Mesendoderm (in vitro differentiated cells): Measurements from ENCODE around the gene ADPRH.

Experiments
- DNase-seq: peaks from one replicate; pipeline ENCODE4 v3.0.0; 2013
- H2AK5ac ChIP-seq: 2 replicates; pipeline ENCODE4 v1.6.1; 2013; ENCODE audit warnings: low read length, inconsistent platforms
- H2BK120ac ChIP-seq: 2 replicates; pipeline ENCODE4 v1.6.1; 2013; ENCODE audit warnings: low read depth, mild to moderate bottlenecking, low read length, moderate library complexity, mixed read lengths
- H2BK15ac ChIP-seq: replicated peaks from 2 replicates; pipeline ENCODE4 v1.6.1; 2013; ENCODE audit warnings: low read depth, mild to moderate bottlenecking, moderate library complexity
- H2BK5ac ChIP-seq: 2 replicates; pipeline ENCODE4 v1.6.1; 2013; ENCODE audit warnings: low read length, inconsistent platforms
- H3K18ac ChIP-seq: 2 replicates; pipeline ENCODE4 v1.6.1; 2013; ENCODE audit warnings: mild to moderate bottlenecking, low read length, mixed read lengths
- H3K23ac ChIP-seq: one replicate; pipeline ENCODE4 v1.6.1; 2013; ENCODE audit warnings: low read length
- H3K27ac ChIP-seq: 2 replicates; pipeline ENCODE4 v1.5.1; 2013; ENCODE audit warnings: low read depth, mild to moderate bottlenecking, inconsistent platforms, low read length, moderate library complexity
- H3K27me3 ChIP-seq: 2 replicates; pipeline ENCODE4 v1.6.1; 2013; ENCODE audit warnings: low read length, control low read depth, mild to moderate bottlenecking, inconsistent platforms; ENCODE audit not compliant: insufficient read depth, poor library complexity
- H3K36me3 ChIP-seq: 2 replicates; pipeline ENCODE4 v1.6.1; 2013; ENCODE audit warnings: low read length, inconsistent platforms; ENCODE audit not compliant: control insufficient read depth, insufficient read depth
- H3K4ac ChIP-seq: one replicate; pipeline ENCODE4 v1.6.1; 2013; ENCODE audit warnings: low read depth, mild to moderate bottlenecking, low read length, moderate library complexity
- H3K4me1 ChIP-seq: 2 replicates; pipeline ENCODE4 v1.6.1; 2013; ENCODE audit warnings: low read depth, low read length, inconsistent platforms; ENCODE audit not compliant: control insufficient read depth
- H3K4me2 ChIP-seq: 2 replicates; pipeline ENCODE4 v1.6.1; 2013; ENCODE audit warnings: low read length
- H3K4me3 ChIP-seq: 2 replicates; pipeline ENCODE4 v1.5.1; 2013; ENCODE audit warnings: mild to moderate bottlenecking, low read length
- H3K56ac ChIP-seq: one replicate; pipeline ENCODE4 v1.6.1; 2013; ENCODE audit warnings: low read length
- H3K79me1 ChIP-seq: 2 replicates; pipeline ENCODE4 v1.6.1; 2013; ENCODE audit warnings: low read length, inconsistent platforms
- H3K79me2 ChIP-seq: 2 replicates; pipeline ENCODE4 v1.6.1; 2013; ENCODE audit warnings: mild to moderate bottlenecking, low read length; ENCODE audit not compliant: control insufficient read depth, insufficient read depth
- H3K9ac ChIP-seq: 2 replicates; pipeline ENCODE4 v1.6.1; 2013; ENCODE audit warnings: low read length, inconsistent platforms
- H4K5ac ChIP-seq: one replicate; pipeline ENCODE4 v1.6.1; 2013; ENCODE audit warnings: low read length
- H4K8ac ChIP-seq: one replicate; pipeline ENCODE4 v1.6.1; 2013; ENCODE audit warnings: low read depth, mild to moderate bottlenecking, control low read depth, low read length, moderate library complexity
- WGBS: extraction: QIAGEN DNeasy Blood & Tissue Kit; methylation state at CpG from one replicate; pipeline ENCODE4 v1.1.7; 2013; ENCODE audit warnings: low lambda C conversion rate, missing lambda C conversion rate; ENCODE audit not compliant: insufficient coverage; ENCODE audit errors: extremely low coverage; 5-methylcytosine and 5-hydroxymethylcytosine counted together

Gene ADPRH

DNA sequence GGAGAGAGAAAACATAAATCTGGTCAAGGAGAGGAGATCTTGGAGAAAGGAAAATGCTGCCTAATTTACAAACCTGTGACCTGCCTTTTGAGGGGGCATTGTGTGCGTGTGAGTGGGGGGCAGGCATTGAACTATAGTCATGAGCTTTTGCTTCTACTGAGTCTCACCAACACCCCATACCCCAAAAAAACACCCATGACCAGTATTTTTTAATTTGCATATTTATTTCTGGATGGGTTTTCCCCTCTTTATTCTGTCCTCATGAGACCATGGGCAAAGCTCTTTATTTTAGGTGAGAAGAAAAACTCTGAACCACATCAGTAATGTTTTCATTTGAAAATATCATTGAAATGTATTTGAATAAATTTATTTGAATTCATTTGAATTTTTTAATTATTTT, 40.5 kb upstream of the ADPRH start:
- Histone ChIP-seq H3K36me3 (no peaks in the 10 kb centered on the region), H3K18ac (no peak overlapping the region), H2BK15ac (no peak overlapping the region), H2BK5ac (no peak overlapping the region), H3K79me2 (no peaks in the 10 kb centered on the region), H3K56ac (no peak overlapping the region), H3K79me1 (no peaks in the 10 kb centered on the region), H3K9ac (no peak overlapping the region), H3K4ac (no peak overlapping the region), H3K4me2 (no peak overlapping the region), H4K8ac (no peak overlapping the region), H3K4me3 (no peak overlapping the region), H2BK120ac (no peak overlapping the region), H3K27ac (no peak overlapping the region), H3K23ac (no peak overlapping the region), H2AK5ac (no peak overlapping the region), H3K4me1 (no peaks in the 10 kb centered on the region), H3K27me3 (no peaks in the 10 kb centered on the region), H4K5ac (no peak overlapping the region)
- DNase-seq: no peak
- no CpG with 5 or more reads among the region's 1 CpG for WGBS

DNA sequence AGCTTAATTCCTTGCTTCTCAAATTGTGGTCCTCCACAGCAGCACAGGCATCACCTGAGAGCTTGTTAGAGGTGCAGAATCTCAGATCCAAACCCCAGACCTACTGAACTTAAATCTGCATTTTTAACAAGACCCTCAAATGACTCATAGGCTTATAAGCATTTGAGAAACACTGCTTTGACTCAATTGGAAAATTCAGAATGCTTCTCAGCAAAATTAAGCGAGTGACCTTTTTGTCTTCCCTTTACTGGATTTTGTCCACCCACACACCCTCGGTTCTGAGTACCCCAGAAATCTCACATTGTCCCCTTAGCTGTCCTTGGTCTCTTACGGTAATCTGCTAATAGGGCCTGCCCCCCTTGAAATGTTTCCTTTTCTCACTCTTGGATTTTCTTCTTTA, 37.7 kb upstream of the ADPRH start:
- no peak overlapping the region for H2BK120ac ChIP-seq

DNA sequence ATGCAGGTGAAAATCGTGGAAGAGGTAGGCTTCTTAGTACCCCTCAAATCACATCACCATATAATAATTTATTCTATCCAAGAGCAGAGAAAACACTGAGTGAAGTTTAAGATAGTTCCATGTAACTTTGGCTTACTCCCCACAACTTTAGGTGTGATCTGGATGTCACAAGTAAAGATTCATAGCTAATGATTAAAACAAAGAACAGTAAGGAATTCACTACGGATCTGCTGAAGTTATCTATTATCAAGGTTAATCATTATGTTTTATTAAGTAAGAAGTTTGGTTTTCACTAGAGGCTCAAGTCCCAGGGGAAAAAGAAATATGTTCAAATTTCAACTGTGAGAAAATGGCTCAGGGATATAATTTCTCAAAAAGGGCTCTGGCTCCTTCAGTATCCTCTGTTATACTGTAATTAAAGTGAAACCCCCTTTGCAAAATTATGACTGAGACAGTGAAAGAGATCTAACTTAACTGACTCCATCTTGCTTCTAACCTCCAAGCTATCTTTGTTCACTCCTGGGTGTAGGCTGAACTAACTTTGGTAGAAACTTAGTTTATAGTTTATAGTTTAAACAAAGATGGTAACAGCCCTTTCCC, 37.0 kb upstream of the ADPRH start:
- Histone ChIP-seq H3K18ac (no peak overlapping the region), H3K23ac (no peak overlapping the region), H3K27me3 (no peaks in the 10 kb centered on the region), H3K56ac (no peak overlapping the region), H3K79me2 (no peaks in the 10 kb centered on the region), H2AK5ac (no peak overlapping the region), H3K4ac (no peak overlapping the region), H3K4me3 (no peak overlapping the region), H3K4me1 (no peaks in the 10 kb centered on the region), H4K8ac (no peak overlapping the region), H2BK15ac (no peak overlapping the region), H3K9ac (no peak overlapping the region), H3K36me3 (no peaks in the 10 kb centered on the region), H3K4me2 (no peak overlapping the region), H2BK120ac (no peak overlapping the region), H2BK5ac (no peak overlapping the region), H3K79me1 (no peaks in the 10 kb centered on the region), H4K5ac (no peak overlapping the region), H3K27ac (no peak overlapping the region)
- no peak for DNase-seq
- no CpG with 5 or more reads among the region's 2 CpGs for WGBS

More for the DNA sequence above, 37.7 kb upstream of the ADPRH start:
- no peak overlapping the region for H3K4me3 ChIP-seq
- no peaks in the 10 kb centered on the region for H3K27me3 ChIP-seq
- no peak overlapping the region for H2AK5ac ChIP-seq
- DNase-seq: no peak
- no peak overlapping the region for H2BK15ac ChIP-seq
- H3K4ac ChIP-seq: no peak overlapping the region
- H3K18ac ChIP-seq: no peak overlapping the region
- no CpG with 5 or more reads among the region's 3 CpGs for WGBS
- no peaks in the 10 kb centered on the region for H3K36me3 ChIP-seq
- no peaks in the 10 kb centered on the region for H3K79me1 ChIP-seq
- H2BK5ac ChIP-seq: no peak overlapping the region
- no peak overlapping the region for H4K8ac ChIP-seq
- no peak overlapping the region for H3K4me2 ChIP-seq
- H3K4me1 ChIP-seq: no peaks in the 10 kb centered on the region
- H3K27ac ChIP-seq: no peak overlapping the region
- no peaks in the 10 kb centered on the region for H3K79me2 ChIP-seq
- H3K23ac ChIP-seq: no peak overlapping the region
- H3K9ac ChIP-seq: no peak overlapping the region
- H4K5ac ChIP-seq: no peak overlapping the region
- no peak overlapping the region for H3K56ac ChIP-seq

DNA sequence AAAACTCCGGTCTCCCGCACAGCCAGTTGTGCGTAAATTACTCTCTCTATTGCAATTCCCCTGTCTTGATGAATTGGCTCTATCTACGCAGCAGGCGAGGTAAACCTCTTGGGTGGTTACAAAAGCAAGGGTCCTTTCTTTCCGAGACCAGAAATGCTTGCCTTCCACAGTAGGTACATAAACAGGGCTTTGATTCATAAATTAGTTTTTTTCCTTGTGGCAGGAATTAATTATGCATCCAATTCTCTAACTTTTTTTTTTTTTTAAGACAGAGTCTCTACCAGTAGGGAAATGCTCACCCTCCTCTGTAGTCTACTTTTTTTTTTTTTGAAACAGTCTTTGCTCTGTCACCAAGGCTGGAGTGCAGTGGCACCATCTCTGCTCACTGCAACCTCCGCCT, 36.1 kb upstream of the ADPRH start:
- H3K56ac ChIP-seq: no peak overlapping the region
- no peak for DNase-seq
- H3K36me3 ChIP-seq: no peaks in the 10 kb centered on the region
- no peak overlapping the region for H3K4me3 ChIP-seq
- no peak overlapping the region for H3K27ac ChIP-seq
- WGBS: no CpG with 5 or more reads among the region's 7 CpGs
- H2AK5ac ChIP-seq: no peak overlapping the region
- H3K4me2 ChIP-seq: no peak overlapping the region
- H3K9ac ChIP-seq: no peak overlapping the region
- H3K79me1 ChIP-seq: no peaks in the 10 kb centered on the region
- H3K4me1 ChIP-seq: no peaks in the 10 kb centered on the region
- no peak overlapping the region for H3K18ac ChIP-seq
- H4K5ac ChIP-seq: no peak overlapping the region
- no peak overlapping the region for H2BK15ac ChIP-seq
- no peak overlapping the region for H2BK120ac ChIP-seq
- H3K27me3 ChIP-seq: no peaks in the 10 kb centered on the region
- H3K79me2 ChIP-seq: no peaks in the 10 kb centered on the region
- no peak overlapping the region for H2BK5ac ChIP-seq
- H4K8ac ChIP-seq: no peak overlapping the region
- H3K4ac ChIP-seq: no peak overlapping the region
- H3K23ac ChIP-seq: no peak overlapping the region

DNA sequence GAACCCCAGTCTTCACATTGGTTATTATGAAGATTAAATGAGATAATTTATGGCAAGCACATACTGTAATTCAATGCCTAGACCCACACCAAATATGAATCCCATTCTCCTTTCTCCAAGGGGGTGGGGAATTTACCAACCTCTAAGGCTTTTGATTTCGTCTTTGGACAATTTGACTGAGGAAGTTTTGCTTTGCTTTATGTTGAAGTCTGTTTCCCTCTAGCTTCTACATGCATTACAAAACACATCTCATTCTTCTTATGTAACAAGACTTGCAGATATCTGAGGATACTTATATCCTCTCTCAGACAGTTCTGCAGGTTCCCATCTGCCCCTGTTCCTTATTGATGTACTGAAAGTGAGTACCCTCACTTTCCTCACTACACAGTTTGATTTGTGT, 32.1 kb upstream of the ADPRH start:
- no peak overlapping the region for H3K9ac ChIP-seq
- H3K4ac ChIP-seq: no peak overlapping the region
- no peak overlapping the region for H2AK5ac ChIP-seq
- H3K4me2 ChIP-seq: no peak overlapping the region
- H3K23ac ChIP-seq: no peak overlapping the region
- DNase-seq: no peak
- no peak overlapping the region for H3K18ac ChIP-seq
- no peak overlapping the region for H2BK5ac ChIP-seq
- no peaks in the 10 kb centered on the region for H3K4me1 ChIP-seq
- no peak overlapping the region for H2BK120ac ChIP-seq
- no peak overlapping the region for H3K27ac ChIP-seq
- no CpG with 5 or more reads among the region's 1 CpG for WGBS
- H3K27me3 ChIP-seq: no peaks in the 10 kb centered on the region
- no peak overlapping the region for H3K4me3 ChIP-seq
- no peaks in the 10 kb centered on the region for H3K79me2 ChIP-seq
- no peaks in the 10 kb centered on the region for H3K36me3 ChIP-seq
- no peak overlapping the region for H3K56ac ChIP-seq
- H4K8ac ChIP-seq: no peak overlapping the region
- H4K5ac ChIP-seq: no peak overlapping the region
- no peak overlapping the region for H2BK15ac ChIP-seq
- no peaks in the 10 kb centered on the region for H3K79me1 ChIP-seq

DNA sequence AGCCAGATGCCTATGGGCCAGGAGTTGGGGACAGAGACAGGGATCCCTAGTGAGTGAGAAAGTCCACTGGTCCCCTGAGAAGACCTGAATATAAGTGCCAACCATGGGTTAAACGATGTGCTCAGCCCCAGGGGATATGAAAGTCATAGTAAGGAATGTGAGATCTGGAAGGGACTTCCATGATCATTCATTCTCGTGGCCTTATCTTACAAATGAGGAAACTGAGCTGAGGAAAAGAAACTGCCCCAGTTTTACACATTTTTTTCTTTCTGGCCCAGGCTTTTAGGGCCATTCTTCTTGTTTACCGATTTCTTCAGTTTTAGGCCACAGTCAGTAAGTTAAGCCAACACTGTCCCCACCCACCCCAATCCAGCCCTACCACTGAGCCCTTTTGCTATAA, 31.0 kb upstream of the ADPRH start:
- no peak overlapping the region for H3K4me2 ChIP-seq
- H3K79me1 ChIP-seq: no peaks in the 10 kb centered on the region
- no peak overlapping the region for H2BK120ac ChIP-seq
- no peak overlapping the region for H4K8ac ChIP-seq
- no peak overlapping the region for H3K23ac ChIP-seq
- H4K5ac ChIP-seq: no peak overlapping the region
- no peak overlapping the region for H3K4me3 ChIP-seq
- no peak overlapping the region for H2AK5ac ChIP-seq
- no peak overlapping the region for H3K9ac ChIP-seq
- H3K56ac ChIP-seq: no peak overlapping the region
- H3K27ac ChIP-seq: no peak overlapping the region
- H3K18ac ChIP-seq: no peak overlapping the region
- H3K4me1 ChIP-seq: no peaks in the 10 kb centered on the region
- no peak overlapping the region for H2BK15ac ChIP-seq
- no peaks in the 10 kb centered on the region for H3K36me3 ChIP-seq
- WGBS: no CpG with 5 or more reads among the region's 3 CpGs
- no peak overlapping the region for H2BK5ac ChIP-seq
- H3K79me2 ChIP-seq: no peaks in the 10 kb centered on the region
- no peak for DNase-seq
- H3K4ac ChIP-seq: no peak overlapping the region
- H3K27me3 ChIP-seq: no peaks in the 10 kb centered on the region
